ENCODE data around the gene JAKMIP2.

DNA sequence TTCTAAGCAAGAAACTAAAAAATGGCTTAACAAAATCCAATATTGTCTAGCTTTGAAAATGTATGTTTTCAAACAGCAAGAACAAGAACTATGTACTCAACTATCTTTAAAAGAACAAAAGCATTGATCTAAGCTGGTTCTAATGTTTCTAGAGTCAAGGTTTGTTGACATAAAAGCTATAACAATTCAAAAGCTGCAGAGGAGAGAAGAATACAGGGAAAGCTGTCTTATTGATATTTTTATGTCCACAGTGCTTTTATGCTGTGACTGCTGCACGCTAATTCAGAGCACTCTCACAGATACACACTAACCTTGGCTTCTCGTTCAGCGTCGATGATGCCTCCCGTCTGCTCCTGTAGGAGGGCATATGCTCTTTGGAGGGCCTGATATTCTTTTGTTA lies 143.2 kb downstream of the JAKMIP2 start:
- TF ChIP-seq, protein P1, sequence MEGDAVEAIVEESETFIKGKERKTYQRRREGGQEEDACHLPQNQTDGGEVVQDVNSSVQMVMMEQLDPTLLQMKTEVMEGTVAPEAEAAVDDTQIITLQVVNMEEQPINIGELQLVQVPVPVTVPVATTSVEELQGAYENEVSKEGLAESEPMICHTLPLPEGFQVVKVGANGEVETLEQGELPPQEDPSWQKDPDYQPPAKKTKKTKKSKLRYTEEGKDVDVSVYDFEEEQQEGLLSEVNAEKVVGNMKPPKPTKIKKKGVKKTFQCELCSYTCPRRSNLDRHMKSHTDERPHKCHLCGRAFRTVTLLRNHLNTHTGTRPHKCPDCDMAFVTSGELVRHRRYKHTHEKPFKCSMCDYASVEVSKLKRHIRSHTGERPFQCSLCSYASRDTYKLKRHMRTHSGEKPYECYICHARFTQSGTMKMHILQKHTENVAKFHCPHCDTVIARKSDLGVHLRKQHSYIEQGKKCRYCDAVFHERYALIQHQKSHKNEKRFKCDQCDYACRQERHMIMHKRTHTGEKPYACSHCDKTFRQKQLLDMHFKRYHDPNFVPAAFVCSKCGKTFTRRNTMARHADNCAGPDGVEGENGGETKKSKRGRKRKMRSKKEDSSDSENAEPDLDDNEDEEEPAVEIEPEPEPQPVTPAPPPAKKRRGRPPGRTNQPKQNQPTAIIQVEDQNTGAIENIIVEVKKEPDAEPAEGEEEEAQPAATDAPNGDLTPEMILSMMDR (IDR thresholded peaks at IDR 0.05): no peak
- TF ChIP-seq POLR2A (IDR thresholded peaks at IDR 0.05; ENCODE audit: low read depth): no peak
